Keratinocyte (primary cell): ENCODE data around the gene PRR36. TPM values are rescaled to one million over a fixed set of nuclear protein-coding genes. Genes with fewer than 3 reads are reported as not detected.

Experiments
- DNase-seq: peaks from one replicate; pipeline ENCODE4 v3.0.0-alpha.2; 2011; ENCODE audit warnings: low read depth, missing footprints, low spot score
- FAIRE-seq: peaks from 2 replicates; lab custom pipeline; 2011; peaks lifted over from hg19 to GRCh38; lab: Jason Lieb, UNC
- H2AFZ ChIP-seq: 2 replicates; pipeline ENCODE4 v1.6.0; 2012; ENCODE audit warnings: low read length, control low read depth, inconsistent platforms; ENCODE audit not compliant: control insufficient read depth
- H3K27ac ChIP-seq: 2 replicates; pipeline ENCODE4 v1.5.1; 2011; ENCODE audit warnings: low read length; ENCODE audit not compliant: control insufficient read depth, insufficient read depth
- H3K27me3 ChIP-seq: 3 replicates; pipeline ENCODE4 v1.6.0; 2011; ENCODE audit warnings: low read length; ENCODE audit not compliant: control insufficient read depth, insufficient read depth; ENCODE audit errors: extremely low read depth
- H3K36me3 ChIP-seq, 2 experiments: 2 replicates in 1 of 2; 3 replicates in 1 of 2; pipeline ENCODE4 v1.5.1; 2011; ENCODE audit warnings: low read length in 2 of 2, mild to moderate bottlenecking in 1 of 2; ENCODE audit not compliant: control insufficient read depth in 2 of 2, insufficient read depth in 2 of 2; ENCODE audit errors: extremely low read depth in 1 of 2
- H3K4me1 ChIP-seq: 3 replicates; pipeline ENCODE4 v1.5.1; 2011; ENCODE audit warnings: low read length; ENCODE audit not compliant: control insufficient read depth, insufficient read depth; ENCODE audit errors: extremely low read depth
- H3K4me2 ChIP-seq: 3 replicates; pipeline ENCODE4 v1.6.0; 2011; ENCODE audit warnings: low read depth, low read length; ENCODE audit not compliant: control insufficient read depth, insufficient read depth; ENCODE audit errors: extremely low read depth
- H3K4me3 ChIP-seq, 3 experiments: fragments of 200-600 bp in 1 of 3; sonication (generic) in 1 of 3; 2 replicates in 2 of 3; 3 replicates in 1 of 3; pipeline ENCODE4 v1.5.1; 2011 to 2016; ENCODE audit warnings: low read length in 3 of 3, mild to moderate bottlenecking in 3 of 3, control low read depth in 2 of 3, inconsistent platforms in 1 of 3, low read depth in 1 of 3, mixed read lengths in 1 of 3, mixed run types in 1 of 3, moderate library complexity in 1 of 3; ENCODE audit not compliant: control insufficient read depth in 2 of 3, insufficient read depth in 2 of 3; ENCODE audit errors: extremely low read depth in 1 of 3
- H3K79me2 ChIP-seq: 2 replicates; pipeline ENCODE4 v1.6.0; 2012; ENCODE audit warnings: low read length; ENCODE audit not compliant: control insufficient read depth, insufficient read depth
- H3K9ac ChIP-seq: 3 replicates; pipeline ENCODE4 v1.6.0; 2011; ENCODE audit warnings: low read length; ENCODE audit not compliant: control insufficient read depth, insufficient read depth; ENCODE audit errors: extremely low read depth
- H3K9me1 ChIP-seq: 3 replicates; pipeline ENCODE4 v1.6.0; 2011; ENCODE audit warnings: low read length; ENCODE audit not compliant: control insufficient read depth, insufficient read depth; ENCODE audit errors: extremely low read depth
- H3K9me3 ChIP-seq: 2 replicates; pipeline ENCODE4 v1.5.1; 2012; ENCODE audit warnings: low read depth, low read length; ENCODE audit not compliant: control insufficient read depth
- H4K20me1 ChIP-seq: 3 replicates; pipeline ENCODE4 v1.6.0; 2011; ENCODE audit warnings: low read length; ENCODE audit not compliant: control insufficient read depth, insufficient read depth; ENCODE audit errors: extremely low read depth
- CTCF ChIP-seq, 3 experiments: IDR thresholded peaks in 1 of 3; conservative IDR thresholded peaks in 1 of 3; optimal IDR thresholded peaks in 1 of 3; 2 replicates in 2 of 3; 3 replicates in 1 of 3; pipeline versions ENCODE3 to v1.5.1; 2011; ENCODE audit warnings: low read length in 3 of 3, mild to moderate bottlenecking in 3 of 3, moderate library complexity in 2 of 3, control low read depth in 1 of 3, inconsistent platforms in 1 of 3; ENCODE audit not compliant: insufficient read depth in 2 of 3; ENCODE audit errors: extremely low read depth in 1 of 3
- EZH2 ChIP-seq: IDR thresholded peaks from one replicate; pipeline ENCODE4 v1.6.1; 2012; ENCODE audit warnings: inconsistent platforms, mild to moderate bottlenecking, low read length, moderate library complexity
- dilution Hi-C: fragments of 300-500 bp; cut with MboI; formaldehyde crosslinking; loops from one replicate; pipeline ENCODE4 v1.7.0; 2020; ENCODE audit warnings: low sequenced_read_pairs; ENCODE audit not compliant: extremely low pct_ligation_motif_present
- polyA plus RNA-seq, 5 experiments: library from polyadenylated mRNA; depleted of rRNA in 3 of 5; stranded (reverse) in 3 of 5; stranded (forward) in 1 of 5; unstranded in 1 of 5; fragments of >200 nt; gene quantifications; 1 replicate in 1 of 5; 2 replicates in 3 of 5; 3 replicates in 1 of 5; pipeline versions ENCODE4 v1.2.1 to v1.2.3, GENCODE V29; 2011 to 2012; ENCODE audit warnings: missing spikeins in 2 of 5, low read depth in 1 of 5, low replicate concordance in 1 of 5

The PRR36 gene
- polyA plus RNA-seq, 1 donor (not counting 4 experiments of a cell fraction or from before 2014, with no cell fraction given), result not detected

GRCh38 chr19:7902796-7903243, 28.6 kb upstream of the PRR36 start:
- peak; percentile 44 for FAIRE-seq

GRCh38 chr19:7901337-7901736, 27.1 kb upstream of the PRR36 start:
- Histone ChIP-seq H3K27ac (peak overlapping the region; percentile 95), H2AFZ (no peak overlapping the region), H3K79me2 (peaks cover 30% of the 10 kb centered on the region), H3K36me3 (peaks cover 9 to 14% of the 10 kb centered on the region in 2 experiments), H3K27me3 (no peaks in the 10 kb centered on the region), H3K4me3 (peak overlapping the region in 2 of 3 experiments; percentile 14 to 31), H3K4me2 (peak overlapping the region; percentile 70), H3K4me1 (peaks cover 54% of the 10 kb centered on the region), H3K9me3 (no peaks in the 10 kb centered on the region), H3K9me1 (peaks cover 3% of the 10 kb centered on the region), H4K20me1 (no peaks in the 10 kb centered on the region), H3K9ac (peak overlapping the region; percentile 99)
- TF ChIP-seq EZH2 (no peak), CTCF (optimal IDR thresholded peaks at IDR 0.05 in 1 of 3, IDR thresholded peaks at IDR 0.05 in 1 of 3, conservative IDR thresholded peaks at IDR 0.05 in 1 of 3; ENCODE audit: extremely low read depth in 1 of 3, insufficient read depth in 2 of 3, low read length in 3 of 3) (no peak)
- FAIRE-seq, result peak; percentile 84
- dilution Hi-C loops, result no loop called here
- DNase-seq, result no peak

More at GRCh38 chr19:7902796-7903243, 28.6 kb upstream of the PRR36 start:
- peak overlapping the region; percentile 65 to 94 (median 76) for H3K4me3 ChIP-seq
- peak overlapping the region; percentile 99 for H3K9ac ChIP-seq
- dilution Hi-C loops, result no loop called here
- no peak for TF ChIP-seq CTCF (optimal IDR thresholded peaks at IDR 0.05 in 1 of 3, IDR thresholded peaks at IDR 0.05 in 1 of 3, conservative IDR thresholded peaks at IDR 0.05 in 1 of 3; ENCODE audit: extremely low read depth in 1 of 3, insufficient read depth in 2 of 3, low read length in 3 of 3)
- no peak for TF ChIP-seq EZH2
- peaks cover 3% of the 10 kb centered on the region for H3K9me1 ChIP-seq
- H3K27ac ChIP-seq, result peak overlapping the region; percentile 98
- peaks cover 53% of the 10 kb centered on the region for H3K4me1 ChIP-seq
- peaks cover 6 to 14% of the 10 kb centered on the region in 2 experiments for H3K36me3 ChIP-seq
- H2AFZ ChIP-seq, result no peak overlapping the region
- peak overlapping the region; percentile 92 for H3K4me2 ChIP-seq
- DNase-seq, result no peak
- no peaks in the 10 kb centered on the region for H3K9me3 ChIP-seq
- H3K27me3 ChIP-seq, result no peaks in the 10 kb centered on the region
- peaks cover 40% of the 10 kb centered on the region for H3K79me2 ChIP-seq
- peaks cover 5% of the 10 kb centered on the region for H4K20me1 ChIP-seq
